ENCODE data around the gene PDGFD. TPM values are rescaled to one million over a fixed set of nuclear protein-coding genes. Genes with fewer than 3 reads are reported as not detected.

PDGFD gene
- total RNA-seq, 1 experiment from 2014 or later = 1.7 TPM

DNA sequence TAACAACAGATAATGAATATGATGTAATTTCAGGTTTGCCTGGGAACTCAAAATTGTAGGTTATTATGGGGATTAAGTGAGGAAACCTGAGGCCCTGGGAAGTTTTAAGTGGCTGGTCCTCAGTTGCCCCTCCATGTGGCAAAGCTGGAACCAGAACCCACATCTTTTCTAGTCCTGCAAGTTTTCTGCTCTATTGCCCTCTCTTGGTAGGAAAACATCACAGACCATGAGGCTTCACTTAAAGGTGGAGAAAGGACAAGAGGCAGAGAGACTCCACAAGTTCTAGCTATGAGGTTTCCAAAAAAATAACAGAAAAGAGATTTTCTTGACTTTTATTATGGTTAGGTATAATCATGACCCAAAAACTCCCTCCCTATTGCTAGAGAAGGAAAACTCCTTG lies 243.0 kb downstream of the PDGFD start:
- H3K9ac ChIP-seq (ENCODE audit: extremely low read depth, insufficient read length, low read length) = no peak overlapping the region
- no peaks in the 10 kb centered on the region for H3K27me3 ChIP-seq (ENCODE audit: insufficient read depth, low read length)
- Mint-ChIP-seq H3K27ac (no peak overlapping the region), H3K4me3 (no peak overlapping the region), H3K4me1 (peaks cover 0 to 9% of the 10 kb centered on the region in 2 experiments; a peak in 2 of 4 replicates), H3K9me3 (peaks cover 0 to 3% of the 10 kb centered on the region in 2 experiments; a peak in 1 of 5 replicates), H3K27me3 (ENCODE audit: low read depth) (no peaks in the 10 kb centered on the region), H3K36me3 (ENCODE audit: insufficient read depth in 1 of 3, low read depth in 3 of 3) (peaks cover 0 to 3% (median 0%) of the 10 kb centered on the region in 3 experiments; a peak in 3 of 7 replicates)
- no peak overlapping the region for H3K27ac ChIP-seq (ENCODE audit: insufficient read length, low read depth, low read length)
- H2BK15ac ChIP-seq (ENCODE audit: low read depth, low read length) = no peak overlapping the region
- no peak overlapping the region for H2AFZ ChIP-seq (ENCODE audit: low read length)
- H2BK12ac ChIP-seq (ENCODE audit: insufficient read length, low read depth, low read length) = no peak overlapping the region
- H2BK120ac ChIP-seq (ENCODE audit: low read depth, low read length, poor library complexity, severe bottlenecking) = no peak overlapping the region
- no peak overlapping the region for H3K56ac ChIP-seq (ENCODE audit: insufficient read length, low read depth, low read length)
- no peaks in the 10 kb centered on the region for H3K23me2 ChIP-seq (ENCODE audit: insufficient read length, low read depth, low read length, poor library complexity, severe bottlenecking)
- H4K5ac ChIP-seq (ENCODE audit: insufficient read length, low read depth, low read length) = no peak overlapping the region
- H3K4me1 ChIP-seq (ENCODE audit: insufficient read depth, low read length) = no peaks in the 10 kb centered on the region
- H2BK5ac ChIP-seq (ENCODE audit: insufficient read length, low read length) = no peak overlapping the region
- no peak overlapping the region for H2BK20ac ChIP-seq (ENCODE audit: low read depth, low read length, poor library complexity, severe bottlenecking)
- H4K20me1 ChIP-seq (ENCODE audit: control insufficient read depth, insufficient read depth, insufficient read length) = no peaks in the 10 kb centered on the region
- no peak overlapping the region for H4K91ac ChIP-seq (ENCODE audit: insufficient read length, low read depth, low read length)
- no peak overlapping the region for H3K4me2 ChIP-seq (ENCODE audit: insufficient read depth, insufficient read length, low read length)
- H3K18ac ChIP-seq (ENCODE audit: insufficient read length, low read depth, low read length) = no peak overlapping the region
- H3K23ac ChIP-seq (ENCODE audit: insufficient read length, low read depth, low read length) = no peak overlapping the region
- TF ChIP-seq, protein P1, sequence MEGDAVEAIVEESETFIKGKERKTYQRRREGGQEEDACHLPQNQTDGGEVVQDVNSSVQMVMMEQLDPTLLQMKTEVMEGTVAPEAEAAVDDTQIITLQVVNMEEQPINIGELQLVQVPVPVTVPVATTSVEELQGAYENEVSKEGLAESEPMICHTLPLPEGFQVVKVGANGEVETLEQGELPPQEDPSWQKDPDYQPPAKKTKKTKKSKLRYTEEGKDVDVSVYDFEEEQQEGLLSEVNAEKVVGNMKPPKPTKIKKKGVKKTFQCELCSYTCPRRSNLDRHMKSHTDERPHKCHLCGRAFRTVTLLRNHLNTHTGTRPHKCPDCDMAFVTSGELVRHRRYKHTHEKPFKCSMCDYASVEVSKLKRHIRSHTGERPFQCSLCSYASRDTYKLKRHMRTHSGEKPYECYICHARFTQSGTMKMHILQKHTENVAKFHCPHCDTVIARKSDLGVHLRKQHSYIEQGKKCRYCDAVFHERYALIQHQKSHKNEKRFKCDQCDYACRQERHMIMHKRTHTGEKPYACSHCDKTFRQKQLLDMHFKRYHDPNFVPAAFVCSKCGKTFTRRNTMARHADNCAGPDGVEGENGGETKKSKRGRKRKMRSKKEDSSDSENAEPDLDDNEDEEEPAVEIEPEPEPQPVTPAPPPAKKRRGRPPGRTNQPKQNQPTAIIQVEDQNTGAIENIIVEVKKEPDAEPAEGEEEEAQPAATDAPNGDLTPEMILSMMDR (conservative IDR thresholded peaks at IDR 0.05) = peak; percentile 45; the same call in 2 of the 3 replicates
- H3K4ac ChIP-seq (ENCODE audit: low read depth, low read length) = no peak overlapping the region
- H3T11ph ChIP-seq (ENCODE audit: low read length) = no peak overlapping the region
- H2AK5ac ChIP-seq (ENCODE audit: insufficient read length, low read length) = no peak overlapping the region
- DNase-seq = no peak
- no peaks in the 10 kb centered on the region for H3K79me1 ChIP-seq (ENCODE audit: insufficient read depth, low read depth, low read length, poor library complexity, severe bottlenecking)
- H4K8ac ChIP-seq (replicated peaks; ENCODE audit: insufficient read length, low read depth, low read length) = no peak overlapping the region
- no peaks in the 10 kb centered on the region for H3K9me3 ChIP-seq (ENCODE audit: control insufficient read depth, low read depth, low read length)
- no peaks in the 10 kb centered on the region for H3K79me2 ChIP-seq (ENCODE audit: insufficient read depth, low read length)
- H3K14ac ChIP-seq (ENCODE audit: insufficient read depth, low read length) = no peak overlapping the region
